Bronchial epithelial cell (primary cell): Measurements from ENCODE around the gene CPB2. TPM values are rescaled to one million over a fixed set of nuclear protein-coding genes. Genes with fewer than 3 reads are reported as not detected.

Experiments
- DNase-seq: peaks from one replicate; pipeline ENCODE4 v3.0.0-alpha.2; 2010; ENCODE audit warnings: low read depth
- FAIRE-seq: peaks from 2 replicates; lab custom pipeline; 2011; peaks lifted over from hg19 to GRCh38; lab: Jason Lieb, UNC
- H3K27me3 ChIP-seq: 2 replicates; pipeline ENCODE4 v1.5.1; 2011; ENCODE audit warnings: low read length; ENCODE audit not compliant: control insufficient read depth, insufficient read depth
- H3K36me3 ChIP-seq: 2 replicates; pipeline ENCODE4 v1.5.1; 2011; ENCODE audit warnings: low read length; ENCODE audit not compliant: control insufficient read depth, insufficient read depth
- H3K4me3 ChIP-seq: 2 replicates; pipeline ENCODE4 v1.5.1; 2011; ENCODE audit warnings: mild to moderate bottlenecking, low read depth, low read length, control low read depth
- CTCF ChIP-seq: IDR thresholded peaks from 2 replicates; pipeline ENCODE4 v1.5.1; 2011; ENCODE audit warnings: mild to moderate bottlenecking, moderate library complexity, low read length, control low read depth, inconsistent platforms; ENCODE audit not compliant: insufficient read depth, severe bottlenecking
- total RNA-seq: library from RNA; depleted of rRNA; stranded (reverse); fragments of >200 nt; gene quantifications from 2 replicates; pipeline ENCODE4 v1.2.1, GENCODE V29; 2014

The CPB2 gene
- total RNA-seq, 1 donor from 2014 or later: not detected

GRCh38 chr13:46146898-46147297 is 42.1 kb upstream of the CPB2 start:
- DNase-seq: peak; percentile 16
- FAIRE-seq: no peak
- Histone ChIP-seq H3K27me3 (peaks cover 5% of the 10 kb centered on the region), H3K4me3 (no peak overlapping the region), H3K36me3 (no peaks in the 10 kb centered on the region)
- no peak for TF ChIP-seq CTCF

- H3K36me3 ChIP-seq: no peaks in the 10 kb centered on the region
- FAIRE-seq (no peak), DNase-seq (no peak)
- H3K4me3 ChIP-seq: no peak overlapping the region
- no peak for TF ChIP-seq CTCF
- peaks cover 5% of the 10 kb centered on the region for H3K27me3 ChIP-seq
These were observed 41.1 kb upstream of the CPB2 start for GRCh38 chr13:46145950-46146349.

GRCh38 chr13:46145135-46145534 is 40.3 kb upstream of the CPB2 start:
- DNase-seq: no peak
- FAIRE-seq: no peak
- no peak overlapping the region for H3K4me3 ChIP-seq

GRCh38 chr13:46143184-46143701 is 38.4 kb upstream of the CPB2 start:
- peaks cover 3% of the 10 kb centered on the region for H3K27me3 ChIP-seq
- no peaks in the 10 kb centered on the region for H3K36me3 ChIP-seq
- H3K4me3 ChIP-seq: no peak overlapping the region
- no peak for TF ChIP-seq CTCF
- FAIRE-seq (no peak), DNase-seq (no peak)

More at GRCh38 chr13:46145135-46145534, 40.3 kb upstream of the CPB2 start:
- H3K27me3 ChIP-seq: peaks cover 5% of the 10 kb centered on the region
- H3K36me3 ChIP-seq: no peaks in the 10 kb centered on the region
- TF ChIP-seq CTCF: no peak

- Histone ChIP-seq H3K4me3 (no peak overlapping the region), H3K36me3 (no peaks in the 10 kb centered on the region), H3K27me3 (peaks cover 3% of the 10 kb centered on the region)
- no peak for TF ChIP-seq CTCF
- DNase-seq (no peak), FAIRE-seq (no peak)
These were observed 37.9 kb upstream of the CPB2 start for GRCh38 chr13:46142776-46143175.

- no peak overlapping the region for H3K4me3 ChIP-seq
- DNase-seq: no peak
- no peaks in the 10 kb centered on the region for H3K27me3 ChIP-seq
- no peak for FAIRE-seq
- no peak for TF ChIP-seq CTCF
- H3K36me3 ChIP-seq: no peaks in the 10 kb centered on the region
These were observed 35.2 kb upstream of the CPB2 start for GRCh38 chr13:46140044-46140443.
